HG02852 (cell line): Measurements from ENCODE around the gene PFN1.
"Not testable (repeated sequence)": the region's sequence is repeated elsewhere in the genome, so short reads cannot be mapped to it uniquely, and the experiment has no call there.

Source experiments
- ATAC-seq: cut with Tn5 transposase; IDR thresholded peaks from one replicate; pipeline ENCODE4 v1.9.1; 2021; ENCODE audit warnings: mild to moderate bottlenecking, moderate library complexity; ENCODE audit not compliant: unreplicated experiment

Gene PFN1

GRCh38 chr17:4928881-4929280 is 19.4 kb downstream of the PFN1 start:
- ATAC-seq: no peak

GRCh38 chr17:4926577-4927335 is 21.6 kb downstream of the PFN1 start:
- ATAC-seq: not testable (repeated sequence)

- ATAC-seq: no peak
These were observed 27.0 kb downstream of the PFN1 start for GRCh38 chr17:4921320-4921719.

- ATAC-seq: no peak
These were observed 27.8 kb downstream of the PFN1 start for GRCh38 chr17:4920351-4921048.

- no peak for ATAC-seq
These were observed 28.8 kb downstream of the PFN1 start for GRCh38 chr17:4919511-4920047.

GRCh38 chr17:4914551-4914950 is 33.8 kb downstream of the PFN1 start:
- ATAC-seq: not testable (repeated sequence)

- no peak for ATAC-seq
These were observed 34.3 kb downstream of the PFN1 start for GRCh38 chr17:4913994-4914393.

GRCh38 chr17:4908711-4909496 is 39.4 kb downstream of the PFN1 start:
- no peak for ATAC-seq

- ATAC-seq: no peak
These were observed 40.0 kb downstream of the PFN1 start for GRCh38 chr17:4908301-4908700.

- ATAC-seq: not testable (repeated sequence)
These were observed 41.7 kb downstream of the PFN1 start for GRCh38 chr17:4906642-4907041.

- ATAC-seq: no peak
These were observed 45.1 kb downstream of the PFN1 start, which contains the start of gene CHRNE for GRCh38 chr17:4903051-4903818. CHRNE (minus strand) TSS chr17:4903098; CDS start chr17:4903063, 35 bp downstream.

- no peak for ATAC-seq
These were observed 45.8 kb downstream of the PFN1 start for GRCh38 chr17:4902540-4902939.

- ATAC-seq: no peak
These were observed 46.5 kb downstream of the PFN1 start for GRCh38 chr17:4901648-4902344.

- ATAC-seq: no peak
These were observed 47.2 kb downstream of the PFN1 start for GRCh38 chr17:4901108-4901647.

- ATAC-seq: no peak
These were observed 47.9 kb downstream of the PFN1 start for GRCh38 chr17:4900231-4901107.

GRCh38 chr17:4899341-4900230 is 48.7 kb downstream of the PFN1 start, which contains the start of gene C17orf107:
C17orf107 (plus strand) TSS chr17:4899536; CDS start chr17:4899763, 227 bp downstream.
- no peak for ATAC-seq

- ATAC-seq: no peak
These were observed 49.4 kb downstream of the PFN1 start for GRCh38 chr17:4898927-4899326.
